HG02571 (cell line): ENCODE results near the gene BRSK2.
"Not testable (repeated sequence)": the region's sequence is repeated elsewhere in the genome, so short reads cannot be mapped to it uniquely, and the experiment has no call there.

Experiments used
- ATAC-seq: cut with Tn5 transposase; IDR thresholded peaks from one replicate; pipeline ENCODE4 v1.9.1; 2021; ENCODE audit warnings: mild to moderate bottlenecking, moderate library complexity; ENCODE audit not compliant: unreplicated experiment

BRSK2 gene

DNA sequence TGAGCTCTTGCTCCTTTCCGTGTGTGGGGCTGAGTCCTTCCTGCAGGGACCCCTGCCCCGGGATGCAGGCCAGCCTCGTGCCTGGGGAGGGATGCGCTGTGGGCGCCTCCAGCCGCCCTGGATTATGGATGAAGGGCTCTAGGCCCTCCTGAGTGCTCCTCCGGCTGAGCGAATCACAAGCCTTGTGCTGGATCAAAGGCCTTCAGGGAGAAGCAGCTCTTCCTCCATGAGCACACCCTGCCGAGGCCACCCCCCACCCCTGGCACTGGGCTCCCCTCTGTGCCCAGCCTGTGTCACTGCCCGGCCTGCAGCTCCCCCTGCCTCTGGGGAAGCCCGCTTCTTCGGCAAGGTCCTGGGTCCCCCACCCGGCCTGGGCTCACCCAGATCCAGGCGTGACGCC is 43.8 kb downstream of the BRSK2 start:
- ATAC-seq = no peak

DNA sequence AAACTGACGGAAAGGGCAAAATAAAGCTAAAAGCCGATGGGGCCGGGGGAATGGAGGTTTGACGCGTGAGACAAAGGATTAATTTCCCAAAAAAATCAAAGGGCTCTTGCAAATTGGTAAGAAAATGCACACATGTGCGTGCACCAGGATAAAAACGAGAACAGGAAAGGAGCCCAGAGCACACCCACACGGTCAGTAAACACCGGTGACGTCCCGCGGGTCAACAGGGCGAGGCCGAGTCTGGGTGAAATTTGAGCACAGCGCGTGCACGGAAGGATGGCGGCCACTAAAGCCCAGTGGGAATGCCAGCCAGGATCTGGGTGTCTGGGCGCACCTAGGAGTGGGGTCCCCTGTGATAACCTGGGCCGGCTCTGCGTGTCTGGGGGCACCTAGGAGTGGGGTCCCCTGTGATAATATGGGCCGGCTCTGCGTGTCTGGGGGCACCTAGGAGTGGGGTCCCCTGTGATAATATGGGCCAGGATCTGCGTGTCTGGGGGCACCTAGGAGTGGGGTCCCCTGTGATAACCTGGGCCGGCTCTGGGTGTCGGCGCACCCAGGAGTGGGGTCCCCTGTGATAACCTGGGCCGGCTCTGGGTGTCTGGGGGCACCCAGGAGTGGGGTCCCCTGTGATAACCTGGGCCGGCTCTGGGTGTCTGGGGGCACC is 44.4 kb downstream of the BRSK2 start:
- ATAC-seq = no peak

DNA sequence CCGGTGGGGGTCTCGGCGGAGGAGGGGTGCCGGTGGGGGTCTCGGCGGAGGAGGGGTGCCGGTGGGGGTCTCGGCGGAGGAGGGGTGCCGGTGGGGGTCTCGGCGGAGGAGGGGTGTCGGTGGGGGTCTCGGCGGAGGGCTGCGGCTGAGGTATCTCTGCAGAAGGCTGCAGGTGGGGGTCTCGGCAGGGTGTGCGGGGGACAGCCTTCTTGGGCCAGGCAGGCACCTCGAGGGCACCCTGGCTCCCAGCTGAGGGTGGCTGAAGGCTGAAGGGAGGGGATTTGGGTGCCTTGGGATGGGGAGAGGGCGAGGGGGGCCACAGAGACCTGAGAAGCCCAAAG is 45.7 kb downstream of the BRSK2 start:
- ATAC-seq = not testable (repeated sequence)

DNA sequence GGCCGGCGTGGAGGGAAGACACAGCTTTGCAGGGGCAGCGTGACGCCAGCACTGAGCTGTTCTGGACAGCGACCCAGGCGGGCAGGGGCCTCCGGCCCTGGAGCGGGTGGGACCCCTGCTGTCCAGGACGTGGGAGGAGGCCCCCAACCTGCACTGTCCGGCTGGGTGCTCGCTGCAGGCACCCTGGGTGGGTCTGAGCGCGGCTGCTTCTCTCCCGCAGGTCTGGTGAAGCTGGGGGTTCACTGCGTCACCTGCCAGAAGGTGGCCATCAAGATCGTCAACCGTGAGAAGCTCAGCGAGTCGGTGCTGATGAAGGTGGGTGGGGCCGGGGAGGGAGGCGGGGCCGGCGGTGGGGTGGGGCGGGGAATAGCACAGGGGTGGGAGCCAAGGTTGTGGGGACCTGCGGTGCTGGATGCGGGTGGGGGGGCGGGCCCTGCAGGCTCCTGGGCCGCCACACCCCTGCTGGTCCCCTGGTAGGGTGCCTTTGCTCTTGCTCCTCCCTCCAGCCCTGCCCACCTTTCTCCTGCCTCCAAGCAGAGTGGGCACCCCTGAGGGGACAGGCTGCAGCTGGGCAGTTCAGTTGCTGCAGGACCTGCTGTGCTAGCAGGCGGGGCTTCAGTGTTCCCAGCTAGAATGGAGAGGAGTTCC is 46.2 kb downstream of the BRSK2 start:
- no peak for ATAC-seq

DNA sequence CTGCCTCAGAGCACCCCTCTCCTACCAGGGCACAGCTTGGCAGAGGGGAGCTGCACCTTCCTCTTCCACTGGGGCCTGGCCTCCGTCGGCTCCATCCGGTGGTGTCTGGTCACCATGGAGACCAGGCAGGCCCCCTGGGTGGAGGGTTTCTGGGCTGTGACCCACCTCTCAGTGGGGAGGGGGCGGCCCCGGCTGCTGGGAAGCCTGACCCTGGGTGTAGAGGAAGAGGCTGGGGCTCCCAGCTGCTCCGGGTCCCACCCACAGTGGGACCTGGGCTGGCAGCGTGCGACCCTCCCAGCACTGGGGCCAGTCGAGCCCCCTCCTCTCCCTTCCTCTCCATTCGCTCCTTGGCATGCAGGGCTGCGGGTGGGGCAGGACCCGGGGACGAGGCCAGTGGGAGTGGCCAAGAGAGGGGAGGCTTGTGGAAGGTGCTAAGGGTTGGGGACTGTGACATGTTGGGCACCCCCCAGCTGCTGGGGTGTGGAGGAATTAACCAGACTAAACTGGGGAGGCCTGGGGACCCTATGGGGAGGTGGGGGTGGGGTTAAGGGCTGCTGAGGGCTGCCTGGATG is 46.8 kb downstream of the BRSK2 start:
- no peak for ATAC-seq

DNA sequence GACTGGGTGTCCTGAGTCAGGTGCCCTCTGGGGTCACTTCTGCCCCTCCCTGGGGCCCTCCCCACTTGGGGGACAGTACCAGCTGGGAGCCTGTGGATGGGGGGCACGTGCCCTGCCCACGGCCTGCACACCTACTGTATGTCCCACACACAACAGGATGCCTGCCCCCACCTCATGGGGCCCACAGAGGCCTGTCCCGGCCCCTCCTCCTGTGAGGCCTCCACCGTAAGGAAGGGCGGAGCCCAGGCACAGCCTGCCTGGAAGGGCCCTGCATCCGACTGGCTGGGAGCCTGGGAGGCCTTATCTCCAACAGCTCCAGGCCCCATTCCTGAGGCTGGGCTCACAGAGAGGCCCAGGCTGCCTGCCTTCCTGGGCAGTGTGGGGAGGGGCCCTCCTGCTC is 47.8 kb downstream of the BRSK2 start:
- ATAC-seq = no peak

DNA sequence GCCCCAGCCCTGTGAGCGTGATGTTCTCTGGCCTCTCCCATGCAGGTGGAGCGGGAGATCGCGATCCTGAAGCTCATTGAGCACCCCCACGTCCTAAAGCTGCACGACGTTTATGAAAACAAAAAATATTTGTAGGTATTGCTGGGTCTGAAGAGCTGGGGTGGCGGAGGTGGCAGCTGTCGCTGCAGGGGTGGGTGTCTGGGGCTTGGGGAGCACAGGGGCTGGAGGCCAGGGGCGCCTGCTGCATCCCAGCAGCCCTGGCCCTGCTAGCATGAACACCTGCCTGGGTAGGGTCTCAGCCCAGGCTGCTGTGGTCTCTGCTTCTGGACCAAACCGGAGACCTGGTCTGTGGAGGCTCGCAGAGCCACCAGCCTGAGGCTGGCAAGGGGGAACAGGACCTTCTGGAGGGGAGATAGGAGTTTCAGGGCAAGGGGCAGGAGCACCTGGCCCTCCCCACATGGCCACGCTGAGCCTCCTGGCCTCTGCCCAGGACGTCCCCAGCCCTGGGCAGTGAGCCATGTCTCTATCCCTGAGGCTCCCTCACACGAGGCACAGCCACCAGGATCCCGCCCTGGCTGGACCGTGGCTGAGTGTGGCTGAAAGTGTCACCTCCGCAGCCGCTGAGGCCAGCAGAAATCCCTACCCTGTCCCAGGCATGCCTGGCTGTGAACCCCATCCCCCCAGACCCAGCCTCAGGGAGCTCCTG is 48.7 kb downstream of the BRSK2 start:
- no peak for ATAC-seq

DNA sequence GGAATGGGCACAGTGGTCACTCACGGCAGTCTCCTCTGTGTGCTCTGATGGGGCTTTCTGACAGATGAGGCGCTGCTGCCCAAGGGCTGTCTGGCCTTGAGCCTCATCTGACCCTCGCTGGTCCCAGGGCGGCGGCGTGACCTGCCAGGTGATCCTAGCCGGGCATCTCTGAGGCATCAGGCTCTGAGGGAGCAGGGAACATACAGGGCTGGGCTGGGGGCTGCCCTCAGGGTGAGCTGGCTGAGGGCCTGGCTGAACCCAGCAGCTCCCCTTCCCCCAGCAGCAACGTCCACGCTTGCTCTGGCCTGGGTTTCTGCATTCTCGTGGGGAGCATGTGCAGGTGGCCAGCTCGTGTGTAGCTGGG is 49.2 kb downstream of the BRSK2 start:
- ATAC-seq = no peak

DNA sequence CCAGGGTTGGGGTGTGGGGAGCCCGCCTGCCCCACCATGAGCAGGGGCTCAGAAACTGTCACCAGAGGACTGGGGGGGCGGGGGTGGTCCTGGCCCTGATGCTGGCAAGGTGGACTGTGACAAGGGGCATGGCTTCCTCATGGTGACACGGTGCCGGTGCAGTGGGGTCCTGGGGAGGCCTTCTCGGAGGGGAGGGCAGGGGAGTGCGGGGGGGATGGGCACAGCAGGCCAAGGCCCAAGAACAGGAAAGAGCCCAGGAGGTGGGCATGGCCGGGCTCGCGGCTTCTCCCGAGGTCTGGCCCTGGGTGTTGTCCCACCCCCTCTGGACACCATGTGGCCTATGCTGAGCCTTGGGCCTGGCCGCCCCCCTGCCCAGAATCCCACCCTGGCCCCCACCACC is 49.6 kb downstream of the BRSK2 start:
- ATAC-seq = no peak

DNA sequence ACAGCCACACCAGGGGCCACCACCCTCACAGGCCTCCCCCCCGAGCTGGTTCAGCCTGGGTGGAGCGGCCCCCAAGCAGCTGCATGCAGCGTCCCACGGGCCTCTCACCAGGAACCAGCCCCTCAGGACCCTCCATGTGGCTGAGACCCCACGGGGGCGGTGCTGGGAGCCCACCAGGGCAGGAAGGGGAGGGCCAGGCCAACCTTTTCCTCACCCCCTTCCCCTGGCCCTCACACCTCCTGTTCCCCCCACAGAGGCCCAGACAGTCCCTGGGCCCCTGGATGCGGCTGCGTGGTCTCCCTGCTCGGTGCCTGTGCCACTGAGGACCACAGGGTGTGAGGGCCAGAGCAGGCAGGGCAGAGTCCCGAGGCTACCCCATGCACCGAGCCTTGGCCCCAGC is 50.3 kb downstream of the BRSK2 start:
- ATAC-seq = no peak

DNA sequence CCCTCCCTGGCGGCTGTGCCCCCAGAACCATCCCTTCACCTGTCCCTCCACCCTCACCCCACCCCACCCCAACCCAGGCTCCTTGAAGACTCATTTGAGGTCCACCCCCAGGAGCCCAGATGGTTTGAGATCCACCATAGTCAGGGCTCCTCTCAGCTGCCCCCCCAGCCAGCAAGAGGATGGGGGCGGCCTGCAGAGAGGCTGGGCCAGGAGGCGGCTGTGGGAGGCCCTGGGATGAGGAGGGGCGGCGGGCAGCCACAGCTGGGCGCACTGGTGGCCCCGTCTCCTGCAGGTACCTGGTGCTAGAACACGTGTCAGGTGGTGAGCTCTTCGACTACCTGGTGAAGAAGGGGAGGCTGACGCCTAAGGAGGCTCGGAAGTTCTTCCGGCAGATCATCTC is 50.8 kb downstream of the BRSK2 start:
- ATAC-seq = no peak

DNA sequence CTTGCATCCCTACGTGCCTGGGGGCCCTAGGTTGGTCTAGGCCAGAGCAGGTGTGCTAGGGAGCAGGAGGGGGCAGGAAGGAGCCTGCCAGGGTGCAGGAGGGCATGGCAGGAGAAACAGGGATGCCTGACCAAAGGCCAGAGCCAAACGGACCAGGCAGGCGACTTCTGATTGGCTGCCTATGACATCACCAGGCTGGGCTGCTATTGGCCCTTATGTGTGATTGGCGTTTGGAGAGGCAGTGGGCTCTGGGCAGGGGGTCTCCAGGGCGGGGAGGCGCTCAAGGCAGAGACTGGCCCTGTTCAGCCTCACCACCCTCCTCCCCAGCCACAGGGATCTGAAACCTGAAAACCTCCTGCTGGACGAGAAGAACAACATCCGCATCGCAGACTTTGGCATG is 52.4 kb downstream of the BRSK2 start:
- ATAC-seq = no peak

DNA sequence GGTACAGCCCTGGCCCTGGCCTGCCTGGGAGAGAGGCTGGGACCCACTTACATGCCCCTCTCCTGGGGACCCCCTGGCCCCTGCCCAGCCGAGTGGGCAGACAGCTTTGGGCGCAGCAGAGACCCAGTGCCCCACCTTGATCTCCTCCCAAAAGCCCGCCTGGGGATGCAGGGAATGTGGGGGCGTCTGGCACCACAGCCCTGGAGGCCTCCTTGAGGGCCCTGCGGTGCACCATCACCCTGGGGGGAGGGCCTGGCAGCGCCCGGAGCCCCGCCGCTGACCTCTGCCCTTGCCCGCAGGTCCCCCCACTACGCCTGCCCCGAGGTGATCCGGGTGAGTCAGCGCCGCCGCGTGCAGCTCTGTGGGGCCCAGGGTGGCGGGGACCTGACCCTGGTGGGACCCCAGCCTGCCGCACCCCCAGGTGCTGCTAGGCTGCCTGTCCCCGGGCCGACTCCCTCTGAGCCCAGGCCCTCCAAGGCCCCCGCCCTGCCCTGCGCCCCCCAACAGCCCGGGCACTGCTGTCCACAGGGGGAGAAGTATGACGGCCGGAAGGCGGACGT is 53.2 kb downstream of the BRSK2 start:
- ATAC-seq = no peak

DNA sequence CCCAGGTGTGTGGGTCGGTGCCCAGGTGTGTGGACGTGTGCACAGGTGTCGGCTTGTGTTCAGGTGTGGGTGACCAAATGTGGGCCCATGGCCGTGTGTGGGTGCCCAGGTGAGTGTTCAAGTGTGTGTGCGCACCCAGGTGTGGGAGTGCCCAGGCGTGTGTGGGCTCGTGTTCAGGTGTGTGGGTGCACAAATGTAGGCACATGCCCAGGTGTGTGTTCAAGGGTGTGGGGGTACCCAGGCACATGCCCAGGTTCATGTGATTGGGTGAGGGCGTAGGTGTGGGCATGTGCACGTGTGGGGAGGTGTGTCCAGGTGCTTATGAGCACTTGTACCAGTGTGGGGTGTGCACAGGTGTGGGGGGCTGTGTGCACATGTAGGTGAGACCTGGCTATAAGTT is 54.0 kb downstream of the BRSK2 start:
- no peak for ATAC-seq

DNA sequence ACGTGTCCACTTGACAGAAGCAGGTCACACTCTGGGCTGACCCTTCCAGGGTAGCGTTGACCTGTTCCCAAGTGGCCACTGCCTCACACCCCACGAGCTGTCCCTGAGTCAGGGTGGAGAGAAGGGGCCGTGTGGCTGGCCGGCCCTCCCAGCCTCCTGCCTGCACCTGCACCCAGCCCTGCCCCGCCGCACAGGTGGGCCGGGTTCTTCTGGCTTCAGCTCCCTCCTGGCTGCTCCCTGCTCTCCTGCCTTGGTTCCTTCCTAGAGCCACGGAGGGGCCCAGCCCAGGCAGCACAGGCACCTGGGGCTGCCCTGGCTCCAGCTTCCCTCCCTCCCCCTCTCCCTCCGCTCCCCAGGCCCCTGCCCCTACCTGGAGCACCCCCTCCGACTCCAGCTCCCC is 54.6 kb downstream of the BRSK2 start:
- no peak for ATAC-seq

DNA sequence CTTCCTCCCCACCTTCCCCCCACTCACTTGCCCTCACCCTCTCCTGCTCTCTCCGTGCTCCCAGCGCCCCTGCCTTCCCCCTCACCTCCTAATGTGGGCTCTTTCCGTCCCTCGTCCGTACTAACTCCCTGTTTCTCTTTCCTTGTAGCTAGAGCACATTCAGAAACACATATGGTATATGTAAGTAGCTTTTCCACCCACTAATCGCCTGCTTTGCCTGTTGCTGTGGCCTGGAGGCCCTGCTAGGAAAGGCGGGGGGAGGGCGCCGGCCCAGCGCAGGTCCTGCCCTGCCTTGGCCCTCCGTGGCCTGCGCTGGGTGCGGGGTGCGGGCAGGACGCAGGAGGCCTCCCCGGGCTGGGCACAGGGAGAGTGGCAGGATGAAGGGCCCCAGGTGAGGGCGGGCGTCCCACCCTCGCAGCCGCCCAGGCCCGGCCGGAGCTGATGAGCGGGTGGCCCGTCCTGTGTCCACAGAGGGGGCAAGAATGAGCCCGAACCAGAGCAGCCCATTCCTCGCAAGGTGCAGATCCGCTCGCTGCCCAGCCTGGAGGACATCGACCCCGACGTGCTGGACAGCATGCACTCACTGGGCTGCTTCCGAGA is 55.2 kb downstream of the BRSK2 start:
- no peak for ATAC-seq

DNA sequence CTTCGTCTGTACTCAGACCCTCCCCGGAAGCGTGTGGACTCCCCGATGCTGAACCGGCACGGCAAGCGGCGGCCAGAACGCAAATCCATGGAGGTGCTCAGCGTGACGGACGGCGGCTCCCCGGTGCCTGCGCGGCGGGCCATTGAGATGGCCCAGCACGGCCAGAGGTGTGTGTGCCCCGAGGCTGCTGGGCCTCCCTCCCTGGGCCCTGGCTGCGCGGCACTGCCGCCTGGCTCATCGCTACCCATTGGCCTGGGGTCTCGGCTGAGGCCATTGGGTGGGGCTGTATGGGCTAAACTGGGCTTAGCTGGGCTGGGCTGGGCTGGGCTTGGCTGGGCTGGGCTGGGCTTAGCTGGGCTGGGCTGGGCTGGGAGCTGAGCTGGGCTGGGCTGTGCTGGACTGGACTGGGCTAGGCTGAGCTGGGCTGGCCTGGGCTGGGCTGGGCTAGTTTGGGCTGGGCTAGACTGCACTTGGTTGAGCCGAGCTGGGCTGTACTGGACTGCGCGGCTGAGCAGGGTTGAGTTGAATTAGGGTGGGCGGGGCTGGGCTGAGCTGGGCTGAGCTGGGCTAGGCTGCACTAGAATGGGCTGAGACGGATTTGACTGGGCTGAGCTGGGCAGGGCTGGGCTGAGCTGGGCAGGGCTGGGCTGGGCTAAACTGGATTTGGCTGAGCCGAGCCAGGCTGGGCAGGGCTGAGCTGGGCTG is 56.2 kb downstream of the BRSK2 start:
- no peak for ATAC-seq

DNA sequence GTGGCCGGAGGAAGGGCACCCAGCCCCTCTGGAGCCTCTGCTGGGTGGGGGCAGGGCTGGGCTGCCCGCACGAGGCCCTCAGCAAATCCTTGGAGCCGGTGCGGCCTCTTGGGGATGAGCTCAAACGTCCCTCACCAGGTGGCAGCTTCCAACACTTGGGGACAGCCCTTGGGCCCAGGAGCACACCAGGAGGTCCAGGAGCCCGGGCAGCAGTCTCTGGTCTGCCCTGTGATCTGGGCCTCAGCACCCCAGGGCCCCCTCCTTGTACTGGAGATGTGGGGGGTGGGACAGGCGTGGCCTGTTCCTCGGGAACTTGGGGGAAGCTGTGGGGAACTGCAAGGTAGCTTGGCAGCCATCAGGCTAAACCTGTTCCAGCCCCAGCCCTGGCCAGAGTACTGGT is 56.9 kb downstream of the BRSK2 start:
- ATAC-seq = no peak

DNA sequence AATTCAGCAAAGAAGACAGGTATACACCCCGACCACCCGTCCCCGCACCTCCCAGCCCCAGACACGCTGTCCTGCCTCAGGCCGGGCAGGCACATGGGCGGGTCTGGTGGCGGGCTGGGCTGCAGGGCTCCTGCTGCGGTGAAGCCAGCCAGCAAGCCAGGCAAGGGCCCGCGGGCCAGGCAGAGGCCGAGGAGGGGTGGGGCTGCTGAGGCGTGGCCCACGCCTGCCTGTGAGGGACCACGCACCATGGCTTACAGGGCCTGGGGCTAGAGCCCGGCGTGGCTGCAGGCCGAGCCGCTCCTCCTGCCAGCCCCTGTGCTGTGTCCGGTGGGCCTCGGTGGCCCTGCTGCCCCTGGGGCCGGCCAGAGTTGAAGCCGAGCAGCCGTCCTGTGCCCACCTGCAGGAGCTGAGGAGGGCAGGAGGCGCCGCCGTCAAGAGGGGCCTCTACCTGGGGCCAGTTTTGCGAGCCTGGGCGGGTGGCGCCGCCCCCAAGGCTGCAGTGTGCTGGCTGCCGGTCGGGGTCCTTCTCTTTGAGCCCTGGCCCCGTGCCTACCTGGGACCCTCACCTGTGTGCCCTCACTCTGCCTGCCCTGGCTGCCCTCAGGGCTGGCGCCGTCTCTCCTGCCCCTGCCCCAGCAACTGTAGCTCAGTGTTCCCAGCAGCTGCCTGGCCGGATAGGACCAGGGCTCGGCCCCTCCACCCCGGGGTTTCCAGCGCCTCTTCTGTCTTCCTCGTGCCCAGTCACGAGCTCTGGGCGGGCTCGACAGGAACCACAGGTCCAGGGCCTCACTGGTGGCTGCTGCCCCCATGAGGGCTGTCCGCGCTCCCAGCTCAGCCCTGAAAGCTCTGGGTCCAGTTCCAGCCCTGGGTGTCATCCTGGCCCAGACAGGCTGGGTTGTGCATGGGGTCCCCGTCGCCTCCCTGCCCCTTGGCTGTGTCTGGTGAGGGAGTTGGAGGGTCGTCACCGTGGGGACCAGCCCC is 58.4 kb downstream of the BRSK2 start:
- no peak for ATAC-seq

DNA sequence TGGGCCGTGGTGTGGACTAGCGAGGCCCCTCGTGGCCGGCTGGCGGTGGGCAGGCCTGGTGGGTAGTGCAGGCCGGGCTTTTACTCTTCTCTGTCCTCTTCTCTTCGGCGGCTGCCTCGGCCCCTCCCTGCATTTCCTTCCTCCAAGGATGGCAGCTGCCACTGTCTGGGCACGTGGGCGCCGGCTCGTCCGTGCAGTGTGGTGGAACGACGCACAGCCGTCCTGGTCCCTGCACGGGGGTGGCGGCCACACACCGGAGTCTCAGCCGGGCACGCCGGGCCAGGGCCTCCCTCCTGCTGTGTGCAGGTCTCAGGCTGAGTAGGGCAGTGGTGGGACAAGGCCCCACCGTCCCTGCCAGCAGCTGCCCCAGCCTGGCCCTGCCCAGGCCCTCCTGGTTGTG is 59.1 kb downstream of the BRSK2 start:
- ATAC-seq = no peak
